ENCODE results near the gene UGDH.
"Not testable (repeated sequence)": the region's sequence is repeated elsewhere in the genome, so short reads cannot be mapped to it uniquely, and the experiment has no call there.

Gene UGDH

GRCh38 chr4:39528061-39528465, 824 bp upstream of the UGDH start:
- DNase-seq: peak in 1 of 3 donors; percentile 88

- peak in 1 of 3 donors; percentile 21 for DNase-seq
These were observed 409 bp downstream of the UGDH start for GRCh38 chr4:39526765-39527295.

DNA sequence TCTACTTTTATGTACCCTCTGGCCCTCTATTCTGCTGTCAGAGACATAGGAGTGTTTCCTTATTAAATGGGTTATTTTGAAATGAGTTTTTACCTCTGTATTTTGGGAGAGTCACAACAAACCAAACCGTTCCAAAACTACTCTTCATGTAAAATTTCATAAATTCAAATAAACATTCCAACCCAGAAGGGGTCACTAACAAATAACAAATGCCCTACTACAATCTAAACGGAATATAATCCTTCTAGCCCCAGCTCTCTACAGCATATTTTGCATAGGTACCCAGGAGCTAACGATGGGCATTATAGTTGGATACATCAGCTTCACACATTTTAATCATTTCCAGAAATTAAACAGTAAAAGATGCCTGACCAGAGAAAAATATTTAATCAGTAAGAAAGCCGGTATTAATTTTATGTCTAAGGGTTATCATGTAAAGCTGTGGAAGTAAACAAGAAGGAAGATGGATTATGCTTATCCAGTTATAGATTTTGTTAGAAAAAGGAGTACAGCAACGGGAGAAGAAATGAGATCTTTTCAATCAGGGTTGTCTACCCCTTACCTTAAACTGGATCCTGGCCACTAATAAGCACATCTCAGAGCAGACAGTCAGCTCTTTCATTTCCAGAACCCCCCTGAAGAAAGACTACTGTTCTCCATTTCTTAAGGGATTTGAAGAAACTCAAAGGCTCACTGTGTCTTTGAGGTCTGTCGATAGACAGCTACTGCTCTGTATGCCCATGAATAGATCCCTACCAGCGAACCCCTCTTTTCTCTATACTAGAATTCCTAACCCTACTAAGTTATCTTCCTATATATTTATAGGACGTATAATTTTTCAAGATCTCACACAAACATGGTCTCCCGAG, 1.2 kb downstream of the UGDH start:
- DNase-seq: peak in 1 of 3 donors; percentile 1

DNA sequence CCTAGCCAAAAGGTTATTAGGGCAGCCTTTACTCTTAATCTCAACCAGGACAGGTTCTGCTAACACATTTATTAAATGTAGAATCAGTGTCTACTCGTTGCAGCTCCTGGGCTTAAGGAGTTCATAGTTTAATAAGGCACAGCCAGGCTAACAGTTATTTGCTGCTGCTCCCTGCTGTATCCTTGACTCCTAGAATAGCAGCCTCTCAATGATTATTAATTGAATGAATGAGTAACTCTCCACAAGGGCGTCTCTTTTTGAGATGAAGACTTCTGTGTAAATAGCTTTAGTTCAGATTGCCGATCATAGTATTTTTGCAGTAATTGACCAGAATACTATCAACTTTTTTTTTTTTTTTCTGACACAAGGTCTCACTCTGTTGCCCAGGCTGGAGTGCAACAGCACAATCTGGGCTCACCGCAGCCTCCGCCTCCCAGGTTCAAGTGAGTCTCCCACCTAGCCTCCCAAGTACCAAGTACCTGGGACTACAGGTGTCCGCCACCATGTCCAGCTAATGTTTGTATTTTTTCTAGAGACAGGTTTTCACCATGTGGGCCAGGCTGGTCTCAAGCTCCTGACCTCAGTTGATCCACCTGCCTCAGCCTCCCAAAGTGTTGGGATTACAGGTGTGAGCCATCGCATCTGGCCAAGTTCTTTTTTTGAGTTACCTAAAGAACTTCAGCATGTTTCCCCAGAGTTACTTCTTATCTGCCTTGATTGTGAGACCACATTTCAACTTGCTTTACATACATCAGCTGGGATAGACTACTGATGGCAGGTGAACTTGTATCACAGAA, 2.9 kb downstream of the UGDH start:
- no peak for DNase-seq

DNA sequence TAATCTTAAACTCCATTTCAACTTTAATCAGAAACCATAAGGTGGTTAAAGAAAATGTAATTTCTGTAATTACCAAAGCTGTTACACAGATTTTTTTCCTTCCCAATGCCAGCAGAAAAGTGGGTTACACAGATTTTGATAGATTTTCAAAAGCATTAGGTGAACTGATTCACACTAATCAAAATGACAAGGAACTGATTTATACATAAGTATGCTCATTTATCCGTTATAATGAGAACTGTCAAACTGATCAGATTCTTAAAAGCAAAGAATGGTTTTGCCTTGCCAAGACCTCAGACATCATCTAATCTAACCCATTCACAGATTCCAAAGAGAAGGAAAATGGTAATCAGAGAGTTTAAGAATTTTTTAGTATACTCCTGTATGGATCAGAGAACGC, 5.2 kb downstream of the UGDH start:
- DNase-seq: no peak

DNA sequence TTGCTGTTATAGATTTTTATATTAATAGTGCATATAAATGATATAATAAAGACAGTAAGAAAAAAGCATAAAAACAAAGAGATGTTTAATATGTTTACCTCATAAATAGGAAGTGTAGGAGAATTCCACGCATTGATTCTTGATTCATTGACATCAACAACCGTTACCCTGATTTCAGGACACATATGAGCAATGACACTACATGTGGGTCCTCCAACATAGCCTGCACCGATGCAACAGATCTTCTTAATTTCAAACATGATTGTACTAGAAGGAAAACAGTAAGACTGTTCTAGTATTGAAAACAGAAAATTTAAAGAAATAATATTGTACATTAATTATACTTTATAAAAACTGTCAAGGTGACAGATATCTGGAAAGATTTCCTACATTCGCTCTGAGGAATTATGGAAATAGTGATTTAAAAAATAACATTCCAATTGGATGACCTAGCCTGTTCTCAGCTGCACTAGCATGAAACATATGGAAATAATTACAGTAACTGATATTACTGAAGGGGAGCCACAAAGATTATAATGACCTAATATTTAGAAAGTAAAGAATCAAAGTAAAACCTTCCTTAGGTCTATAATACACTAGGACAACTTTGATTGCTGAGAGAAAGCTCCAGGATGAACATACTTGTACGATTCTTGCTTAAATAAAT, 5.9 kb downstream of the UGDH start:
- DNase-seq: no peak

GRCh38 chr4:39518484-39518883, 8.8 kb downstream of the UGDH start:
- no peak for DNase-seq

DNA sequence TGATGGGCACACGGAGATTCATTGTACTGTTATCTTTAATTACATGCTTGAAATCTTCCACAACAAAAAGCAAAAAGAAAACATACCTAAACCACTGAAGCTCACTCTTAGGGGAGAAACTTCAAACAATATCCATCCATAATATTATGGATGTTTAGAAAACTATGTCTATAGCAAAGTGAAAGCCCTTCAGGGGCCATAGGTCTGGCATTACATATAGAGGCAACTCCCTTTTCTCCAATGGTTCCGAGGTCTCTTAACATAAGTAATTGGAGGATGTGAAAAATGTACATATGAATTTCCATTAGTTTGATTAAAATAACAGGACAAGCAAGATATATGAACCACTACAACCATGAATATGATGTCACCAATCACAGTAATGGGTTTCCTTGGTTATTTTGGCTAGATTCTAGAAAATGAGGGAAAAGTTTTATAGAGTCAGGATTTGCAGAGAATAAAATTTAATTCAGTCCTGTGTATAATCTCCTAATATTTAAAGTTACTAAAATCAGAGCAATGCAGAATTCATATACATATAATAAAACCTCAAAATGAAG, 10.8 kb downstream of the UGDH start:
- DNase-seq: no peak

DNA sequence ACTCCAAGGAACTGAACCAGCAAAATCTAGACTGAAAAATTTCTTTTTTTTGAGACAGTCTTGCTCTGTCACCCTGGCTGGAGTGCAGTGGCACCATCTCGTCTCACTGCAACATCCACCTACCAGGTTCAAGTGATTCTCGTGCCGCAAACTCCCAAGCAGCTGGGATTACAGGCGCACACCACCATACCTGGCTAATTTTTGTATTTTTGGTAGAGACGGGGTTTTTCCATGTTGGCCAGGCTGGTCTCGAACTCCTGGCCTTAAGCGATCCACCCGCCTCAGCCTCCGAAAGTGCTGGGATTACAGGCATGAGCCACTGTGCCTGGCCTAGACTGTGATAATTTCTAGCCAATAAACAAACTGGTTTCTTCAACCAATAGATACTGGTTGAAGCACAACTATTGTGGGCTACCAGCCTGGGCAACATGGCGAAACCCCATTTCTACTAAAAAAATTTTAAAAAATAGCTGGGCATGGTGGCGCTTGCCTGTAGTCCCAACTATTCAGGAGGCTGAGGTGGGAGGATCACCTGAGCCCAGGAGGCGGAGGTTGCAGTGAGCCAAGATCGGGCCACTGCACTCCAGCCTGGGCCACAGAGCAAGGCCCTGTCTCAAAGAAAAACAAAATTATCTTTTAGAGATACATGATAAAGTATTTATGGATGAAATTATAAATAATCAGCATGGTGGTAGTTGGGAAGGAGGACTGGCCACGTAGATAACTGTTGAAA, 11.4 kb downstream of the UGDH start:
- DNase-seq: not testable (repeated sequence)

DNA sequence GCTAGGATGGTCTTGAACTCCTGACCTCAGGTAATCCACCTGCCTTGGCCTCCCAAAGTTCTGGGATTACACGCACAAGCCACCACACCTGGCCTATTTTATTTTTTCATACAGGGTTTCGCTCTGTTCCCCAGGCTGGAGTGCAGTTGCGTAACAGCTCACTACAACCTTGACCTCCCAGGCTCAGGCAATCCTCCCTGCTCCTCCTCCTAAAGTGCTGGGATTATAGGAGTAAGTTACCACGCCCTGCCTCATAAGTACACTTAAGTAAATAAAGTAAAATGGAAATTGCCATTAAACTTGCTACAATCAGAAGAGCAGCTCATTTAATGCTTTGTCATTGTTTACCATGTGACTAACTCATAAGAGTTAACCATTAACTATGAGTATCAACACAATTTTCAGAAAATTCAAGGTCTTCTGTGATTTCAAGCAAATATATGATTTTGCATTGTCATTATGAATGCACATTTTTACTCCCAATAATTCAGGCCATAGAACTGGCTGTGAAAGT, 12.3 kb downstream of the UGDH start:
- DNase-seq: no peak

GRCh38 chr4:39514266-39514665, 13.0 kb downstream of the UGDH start:
- not testable (repeated sequence) for DNase-seq

DNA sequence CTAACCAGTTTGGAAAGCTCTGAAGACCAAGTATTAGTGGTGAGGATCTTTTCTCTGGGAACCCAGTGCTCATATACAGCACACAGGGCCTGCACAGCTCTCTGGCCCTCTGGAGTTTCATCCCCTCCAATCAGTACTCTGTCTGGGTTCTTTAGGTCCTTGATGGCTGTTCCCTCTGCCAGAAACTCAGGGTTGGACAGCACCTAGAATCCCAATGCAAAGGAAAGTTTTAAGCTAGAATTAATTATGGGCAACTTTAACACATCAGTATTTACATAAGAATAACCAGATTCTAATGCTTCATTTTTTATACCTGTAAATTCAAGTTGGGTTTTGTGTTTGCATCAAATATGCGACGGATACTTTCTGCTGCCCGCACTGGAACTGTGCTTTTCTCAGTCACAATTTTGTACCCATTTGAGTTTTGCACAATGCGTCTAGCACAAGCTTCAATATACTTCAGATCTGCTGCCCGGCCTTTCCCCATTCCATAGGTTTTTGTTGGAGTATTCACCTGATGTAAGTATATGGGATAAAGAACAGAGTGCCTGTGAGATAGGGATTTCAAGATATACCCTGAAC, 16.8 kb downstream of the UGDH start:
- no peak for DNase-seq

DNA sequence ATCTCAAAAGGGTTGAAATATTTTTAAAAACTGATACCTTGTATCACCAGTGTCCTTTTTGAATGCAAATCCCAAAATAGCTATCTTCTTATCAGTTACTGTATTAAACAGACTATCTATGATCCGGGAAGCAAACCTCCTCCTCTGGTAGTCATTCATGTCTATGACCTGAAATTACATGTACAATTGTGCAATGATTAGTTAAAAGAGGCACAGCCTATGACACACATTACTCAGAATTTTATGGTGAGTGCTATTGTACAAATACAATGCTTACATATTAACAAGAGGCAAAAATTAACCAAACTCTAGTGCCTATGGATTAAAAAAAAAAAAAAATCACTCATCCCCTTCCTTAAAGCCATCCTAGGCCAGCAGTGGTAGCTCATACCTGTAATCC, 21.7 kb downstream of the UGDH start:
- DNase-seq: no peak

DNA sequence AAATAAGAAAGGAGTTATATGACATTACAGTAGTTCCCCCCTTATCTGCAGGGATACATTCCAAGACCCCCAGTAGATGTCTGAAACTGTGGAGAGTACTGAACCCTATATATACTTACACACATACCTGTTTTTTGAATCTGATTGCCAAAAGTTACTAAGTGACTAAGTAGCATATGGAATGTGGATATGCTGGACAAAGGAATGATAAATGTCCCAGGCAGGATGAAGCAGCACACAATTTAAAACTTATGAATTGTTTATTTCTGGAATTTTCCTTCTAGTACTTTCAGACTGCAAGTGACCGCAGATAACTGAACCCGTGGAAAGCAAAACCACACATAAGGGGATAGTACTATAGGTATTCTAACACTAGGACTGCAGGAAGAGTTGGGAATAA, 22.7 kb downstream of the UGDH start:
- no peak for DNase-seq

GRCh38 chr4:39502664-39503035, 24.6 kb downstream of the UGDH start:
- DNase-seq: not testable (repeated sequence)

DNA sequence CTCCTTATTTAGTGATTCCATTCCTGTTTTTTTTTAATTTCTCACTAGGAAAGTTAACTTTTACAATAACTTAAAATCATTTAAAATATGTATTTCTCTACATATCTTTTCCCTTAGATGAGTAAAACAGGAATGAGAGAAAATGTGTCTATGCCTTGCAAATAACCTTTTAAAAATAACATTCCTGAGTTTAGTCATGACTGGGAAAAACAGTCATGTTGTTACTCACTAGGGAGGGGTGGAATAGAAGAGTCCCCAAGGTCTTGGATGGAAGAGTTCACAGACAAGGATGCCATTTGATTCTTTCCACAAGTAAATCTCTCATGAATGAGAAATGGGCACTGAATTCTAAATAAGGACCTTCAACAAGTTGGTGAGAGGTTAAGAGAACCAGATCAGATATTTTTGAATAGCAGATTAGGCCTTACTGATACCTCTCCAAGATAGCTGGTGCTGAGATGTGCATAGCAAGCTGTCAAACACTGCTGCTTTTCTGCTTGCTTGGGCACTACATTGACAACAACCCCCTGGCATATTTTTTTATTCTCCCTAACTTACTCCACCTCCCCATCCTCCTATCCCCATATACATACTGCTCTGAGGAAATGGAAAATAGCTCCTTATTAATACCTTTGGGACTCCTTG, 25.1 kb downstream of the UGDH start:
- DNase-seq: no peak

DNA sequence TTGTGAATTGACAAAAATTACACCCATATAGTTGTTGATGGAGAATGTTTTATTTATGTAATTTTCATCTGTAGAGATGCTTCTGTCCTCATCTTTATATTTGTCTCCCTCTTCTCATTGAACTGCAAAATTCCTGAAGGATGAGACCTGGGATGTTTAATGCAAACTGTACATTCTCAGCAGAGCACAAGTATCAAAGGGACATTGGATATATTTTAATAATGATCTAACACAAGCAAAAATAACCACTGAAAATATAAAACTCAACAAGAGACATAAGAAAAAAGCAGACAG, 28.6 kb downstream of the UGDH start:
- no peak for DNase-seq

DNA sequence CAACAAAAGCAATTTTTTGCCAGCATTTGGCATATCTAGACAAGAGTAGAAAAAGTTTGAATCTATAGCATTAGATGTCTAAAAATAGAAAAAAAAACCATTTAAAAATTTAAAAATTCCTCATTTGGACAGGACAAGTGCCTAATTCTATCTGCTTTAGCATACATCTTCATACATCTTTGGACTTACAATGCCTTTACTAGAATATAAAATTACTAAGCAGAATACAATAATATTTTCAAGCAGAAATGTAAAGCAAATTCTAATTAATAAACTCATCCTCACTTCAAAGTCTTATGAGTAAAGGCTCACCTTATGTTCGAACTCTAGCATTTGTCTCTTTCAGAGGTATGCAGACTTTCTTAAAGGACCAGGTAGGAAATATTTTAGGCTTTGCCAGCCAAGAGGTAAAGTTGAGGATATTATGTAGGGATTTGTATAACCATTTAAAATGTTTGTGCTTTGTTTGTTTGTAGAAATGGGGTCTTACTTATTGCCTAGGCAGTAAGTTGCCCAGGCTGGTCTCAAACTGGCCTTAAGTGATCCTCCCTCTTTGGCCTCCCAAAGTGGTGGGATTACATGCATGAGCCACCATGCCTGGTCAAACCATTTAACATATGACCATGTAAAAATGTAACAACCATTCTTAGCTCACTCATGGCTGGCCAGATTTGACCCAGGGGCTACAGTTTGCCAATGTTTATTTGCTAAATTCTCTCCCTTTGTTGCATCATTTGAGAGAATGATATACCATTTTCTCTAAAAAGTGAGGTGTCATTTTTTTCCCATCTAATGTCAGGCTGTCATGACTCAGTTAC, 29.1 kb downstream of the UGDH start:
- no peak for DNase-seq

- no peak for DNase-seq
These were observed 31.6 kb downstream of the UGDH start for GRCh38 chr4:39495446-39496213.

- no peak for DNase-seq
These were observed 32.9 kb downstream of the UGDH start for GRCh38 chr4:39494354-39494753.

Measured in suppressor macrophage treated with lipopolysaccharide for 1 hour (primary cell).